HG03135 (cell line): Measurements from ENCODE around the gene ARID3B.

Source experiments
- ATAC-seq: cut with Tn5 transposase; IDR thresholded peaks from one replicate; pipeline ENCODE4 v1.9.1; 2021; ENCODE audit warnings: mild to moderate bottlenecking, moderate library complexity; ENCODE audit not compliant: unreplicated experiment

The ARID3B gene

GRCh38 chr15:74633781-74634180 lies 92.8 kb downstream of the ARID3B start:
- ATAC-seq = no peak

- ATAC-seq = peak; percentile 52
Observed at GRCh38 chr15:74635228-74635627, 94.2 kb downstream of the ARID3B start.

GRCh38 chr15:74636984-74637383 lies 96.0 kb downstream of the ARID3B start:
- no peak for ATAC-seq

- ATAC-seq = no peak
Observed at GRCh38 chr15:74641151-74641550, 100.1 kb downstream of the ARID3B start.

- no peak for ATAC-seq
Observed at GRCh38 chr15:74642348-74642733, 101.3 kb downstream of the ARID3B start.

- no peak for ATAC-seq
Observed at GRCh38 chr15:74642734-74643664, 102.0 kb downstream of the ARID3B start.

GRCh38 chr15:74643665-74644204 lies 102.7 kb downstream of the ARID3B start:
- no peak for ATAC-seq

GRCh38 chr15:74646480-74646879 lies 105.5 kb downstream of the ARID3B start:
- ATAC-seq = no peak
